Measurements from ENCODE around the gene GNB1L.

Gene GNB1L

GRCh38 chr22:19754701-19755144, 100.0 kb downstream of the GNB1L start:
- no peak for TF ChIP-seq CTCF (IDR thresholded peaks at IDR 0.05; ENCODE audit: borderline replicate concordance, control extremely low read depth, extremely low read depth, insufficient read depth, missing control alignments)
- in situ Hi-C loops (cut with MboI; ENCODE audit: low sequenced_read_pairs, unreplicated experiment) = no loop called here

GRCh38 chr22:19753996-19754700, 100.5 kb downstream of the GNB1L start:
- in situ Hi-C loops (cut with MboI; ENCODE audit: low sequenced_read_pairs, unreplicated experiment) = no loop called here
- TF ChIP-seq CTCF (IDR thresholded peaks at IDR 0.05; ENCODE audit: borderline replicate concordance, control extremely low read depth, extremely low read depth, insufficient read depth, missing control alignments) = no peak
- no peak for DNase-seq (ENCODE audit: low spot score)

More at GRCh38 chr22:19754701-19755144, 100.0 kb downstream of the GNB1L start:
- DNase-seq (ENCODE audit: low spot score) = no peak

- in situ Hi-C loops (cut with MboI; ENCODE audit: low sequenced_read_pairs, unreplicated experiment) = no loop called here
- no peak for TF ChIP-seq CTCF (IDR thresholded peaks at IDR 0.05; ENCODE audit: borderline replicate concordance, control extremely low read depth, extremely low read depth, insufficient read depth, missing control alignments)
Measured at GRCh38 chr22:19753090-19753842, 101.4 kb downstream of the GNB1L start.

GRCh38 chr22:19751497-19752245, 103.0 kb downstream of the GNB1L start:
- no peak for TF ChIP-seq CTCF (IDR thresholded peaks at IDR 0.05; ENCODE audit: borderline replicate concordance, control extremely low read depth, extremely low read depth, insufficient read depth, missing control alignments)
- in situ Hi-C loops (cut with MboI; ENCODE audit: low sequenced_read_pairs, unreplicated experiment) = no loop called here

More at GRCh38 chr22:19753090-19753842, 101.4 kb downstream of the GNB1L start:
- DNase-seq (ENCODE audit: low spot score) = no peak

GRCh38 chr22:19750507-19751490, 103.9 kb downstream of the GNB1L start:
- no peak for TF ChIP-seq CTCF (IDR thresholded peaks at IDR 0.05; ENCODE audit: borderline replicate concordance, control extremely low read depth, extremely low read depth, insufficient read depth, missing control alignments)
- in situ Hi-C loops (cut with MboI; ENCODE audit: low sequenced_read_pairs, unreplicated experiment) = no loop called here
- DNase-seq (ENCODE audit: low spot score) = no peak

More at GRCh38 chr22:19751497-19752245, 103.0 kb downstream of the GNB1L start:
- no peak for DNase-seq (ENCODE audit: low spot score)
